GM13977 (cell line): Measurements from ENCODE around the gene ZNF587.
"Not testable (repeated sequence)": the region's sequence is repeated elsewhere in the genome, so short reads cannot be mapped to it uniquely, and the experiment has no call there.

ENCODE experiments used
- DNase-seq: peaks from one replicate; pipeline ENCODE4 v3.0.0; 2012; ENCODE audit warnings: low spot score
- in situ Hi-C: fragments of 300-500 bp; cut with MboI; formaldehyde crosslinking; loops from one replicate; pipeline ENCODE4 v1.12.0; 2022; ENCODE audit warnings: low sequenced_read_pairs, low pct_unique_long_range_greater_than_20kb, mixed read lengths, inconsistent platforms; ENCODE audit not compliant: unreplicated experiment
- TF ChIP-seq, protein P1 (sequence below): IDR thresholded peaks from 2 replicates; pipeline ENCODE4 v1.5.1; 2012; ENCODE audit warnings: mild to moderate bottlenecking, control low read depth; ENCODE audit not compliant: insufficient read depth; ENCODE audit errors: extremely low read depth, missing control alignments

ZNF587 gene

DNA sequence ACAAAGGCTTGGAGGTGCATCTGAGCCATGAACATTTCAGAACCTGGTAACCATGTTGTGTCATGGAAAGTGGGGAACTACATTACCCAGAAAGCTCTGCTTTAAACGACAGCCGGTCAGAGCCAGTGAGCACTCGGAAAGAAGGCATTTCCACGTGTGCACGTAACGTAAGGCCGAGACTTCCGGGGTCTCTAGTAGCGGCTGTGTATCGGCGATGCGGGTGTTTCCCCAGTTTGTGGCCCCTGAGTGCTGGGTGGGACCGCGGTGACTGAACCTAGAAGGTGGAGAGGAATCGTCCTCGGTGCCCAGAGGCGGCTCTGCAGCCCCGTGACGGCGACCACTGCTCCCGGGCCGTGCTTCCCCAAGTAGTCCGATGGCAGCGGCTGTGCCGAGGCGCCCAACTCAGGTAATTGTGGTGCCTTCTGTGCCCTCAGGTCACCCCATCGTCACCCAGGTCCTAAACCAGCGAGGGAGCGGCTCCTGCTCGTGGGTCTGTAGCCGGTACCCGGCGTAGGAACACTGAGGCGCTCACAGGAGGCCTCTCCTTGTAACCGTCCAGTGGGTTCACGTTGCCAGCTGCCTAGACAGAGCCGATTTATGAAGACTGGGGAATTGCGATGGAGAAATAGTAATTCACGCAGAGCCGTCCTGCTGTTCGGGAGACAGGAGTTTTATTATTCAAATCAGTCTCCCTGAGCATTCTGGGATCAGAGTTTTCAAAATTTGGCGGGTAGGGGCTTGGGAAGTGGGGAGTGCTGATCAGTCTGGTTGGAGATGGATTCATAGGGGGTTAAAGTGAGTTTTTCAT, at the start of gene ZNF587:
ZNF587 (plus strand) TSS at position 194 of the 808 bp plus-strand sequence; CDS start at position 374, 180 bp downstream.
- peak; percentile 73 for DNase-seq
- in situ Hi-C loops, result not testable (repeated sequence)

DNA sequence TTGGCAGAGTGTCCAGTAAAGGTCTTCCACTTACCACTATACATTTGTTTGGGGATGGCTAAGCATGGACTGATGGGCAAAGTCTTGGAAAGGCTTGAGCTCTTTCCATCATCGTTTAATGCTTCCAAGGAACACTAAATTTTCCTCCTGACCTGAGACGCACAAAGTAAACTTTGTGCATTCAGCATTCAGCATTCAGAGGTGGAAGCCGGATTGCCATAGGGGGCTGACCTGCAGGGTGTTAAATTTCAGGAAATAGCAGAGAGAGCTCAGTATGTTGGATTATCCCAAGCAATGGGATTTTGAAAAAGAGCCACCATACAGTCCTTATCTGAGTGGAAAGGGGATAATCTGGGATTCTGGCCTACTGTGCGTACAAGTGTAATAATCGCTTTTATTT, 49.0 kb upstream of the ZNF587 start:
- TF ChIP-seq, protein P1, sequence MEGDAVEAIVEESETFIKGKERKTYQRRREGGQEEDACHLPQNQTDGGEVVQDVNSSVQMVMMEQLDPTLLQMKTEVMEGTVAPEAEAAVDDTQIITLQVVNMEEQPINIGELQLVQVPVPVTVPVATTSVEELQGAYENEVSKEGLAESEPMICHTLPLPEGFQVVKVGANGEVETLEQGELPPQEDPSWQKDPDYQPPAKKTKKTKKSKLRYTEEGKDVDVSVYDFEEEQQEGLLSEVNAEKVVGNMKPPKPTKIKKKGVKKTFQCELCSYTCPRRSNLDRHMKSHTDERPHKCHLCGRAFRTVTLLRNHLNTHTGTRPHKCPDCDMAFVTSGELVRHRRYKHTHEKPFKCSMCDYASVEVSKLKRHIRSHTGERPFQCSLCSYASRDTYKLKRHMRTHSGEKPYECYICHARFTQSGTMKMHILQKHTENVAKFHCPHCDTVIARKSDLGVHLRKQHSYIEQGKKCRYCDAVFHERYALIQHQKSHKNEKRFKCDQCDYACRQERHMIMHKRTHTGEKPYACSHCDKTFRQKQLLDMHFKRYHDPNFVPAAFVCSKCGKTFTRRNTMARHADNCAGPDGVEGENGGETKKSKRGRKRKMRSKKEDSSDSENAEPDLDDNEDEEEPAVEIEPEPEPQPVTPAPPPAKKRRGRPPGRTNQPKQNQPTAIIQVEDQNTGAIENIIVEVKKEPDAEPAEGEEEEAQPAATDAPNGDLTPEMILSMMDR, result no peak
- in situ Hi-C loops, result no loop called here
- no peak for DNase-seq

DNA sequence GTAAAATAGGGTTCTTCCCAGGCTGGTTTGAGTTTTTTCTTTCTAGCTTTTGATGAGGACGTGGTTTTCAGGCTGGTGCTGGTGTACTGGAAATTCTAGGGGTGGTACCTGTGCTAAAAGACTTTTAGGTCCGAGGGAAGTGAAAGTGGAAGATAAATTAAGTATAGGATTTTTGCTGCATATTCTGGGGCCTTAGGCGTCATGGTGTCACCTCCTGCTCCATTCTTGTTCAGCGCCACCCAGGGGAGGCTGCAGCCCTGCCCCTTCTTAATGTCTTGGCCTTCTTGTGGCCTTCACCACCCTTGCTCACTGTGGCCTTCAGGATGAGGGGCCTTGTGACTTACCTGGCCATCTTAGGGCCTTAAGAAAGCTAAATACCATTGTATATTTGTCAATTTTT, 47.4 kb upstream of the ZNF587 start:
- DNase-seq, result no peak
- in situ Hi-C loops, result no loop called here
- TF ChIP-seq, protein P1, result peak; percentile 45

DNA sequence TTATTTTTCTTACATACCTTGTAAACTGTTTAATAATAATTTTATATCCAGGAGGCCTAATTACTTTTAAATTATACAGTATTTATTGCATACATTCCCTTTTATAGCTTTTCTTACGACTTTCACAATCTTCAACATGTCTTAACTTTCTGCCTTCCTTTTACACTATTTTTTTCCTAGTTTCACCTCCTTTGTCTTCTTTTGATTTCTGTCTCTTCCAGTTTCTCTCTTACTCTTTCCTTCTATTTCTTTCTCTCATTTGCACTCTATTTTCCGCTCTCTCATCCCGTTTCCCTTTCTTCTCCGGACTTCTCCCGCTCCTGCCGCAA, 46.4 kb upstream of the ZNF587 start:
- in situ Hi-C loops, result no loop called here
- no peak for DNase-seq
- TF ChIP-seq, protein P1, result no peak

DNA sequence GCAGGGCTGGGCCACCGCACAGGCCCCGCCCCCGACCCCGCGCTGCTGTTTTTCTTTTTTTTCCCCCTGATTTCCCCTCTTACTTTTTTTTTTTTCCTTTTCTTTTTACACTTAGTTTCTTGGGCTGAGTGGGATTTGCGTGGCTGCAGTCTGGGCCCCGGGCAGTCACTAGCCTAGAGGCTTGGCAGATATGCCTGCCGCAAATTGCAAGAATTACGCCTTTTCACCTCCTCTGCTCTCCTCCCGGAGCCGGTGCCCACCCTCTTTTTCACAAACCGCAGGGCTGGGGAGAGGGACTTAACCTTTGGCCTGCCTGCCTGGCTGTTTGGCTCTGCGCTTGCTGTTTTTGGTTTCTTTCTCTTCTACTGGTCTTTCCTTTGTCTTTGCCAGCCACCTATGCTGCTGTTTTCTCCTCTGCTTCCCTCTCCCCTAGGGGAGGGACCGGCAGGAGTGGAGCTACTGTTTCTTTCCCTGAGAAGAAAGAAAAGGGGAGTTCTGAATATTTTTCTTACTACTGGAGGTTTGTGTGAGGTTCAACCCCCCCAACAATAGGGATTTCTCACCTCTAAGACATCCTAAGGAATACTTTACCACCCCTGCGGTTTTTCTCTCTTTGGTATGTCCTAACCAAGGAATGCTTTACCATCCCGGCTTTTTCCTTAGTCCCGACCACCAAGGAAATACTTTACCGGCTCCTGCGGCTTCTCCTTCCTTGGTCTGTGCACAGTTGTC, 45.9 kb upstream of the ZNF587 start:
- TF ChIP-seq, protein P1, result no peak
- in situ Hi-C loops, result no loop called here
- DNase-seq, result no peak

DNA sequence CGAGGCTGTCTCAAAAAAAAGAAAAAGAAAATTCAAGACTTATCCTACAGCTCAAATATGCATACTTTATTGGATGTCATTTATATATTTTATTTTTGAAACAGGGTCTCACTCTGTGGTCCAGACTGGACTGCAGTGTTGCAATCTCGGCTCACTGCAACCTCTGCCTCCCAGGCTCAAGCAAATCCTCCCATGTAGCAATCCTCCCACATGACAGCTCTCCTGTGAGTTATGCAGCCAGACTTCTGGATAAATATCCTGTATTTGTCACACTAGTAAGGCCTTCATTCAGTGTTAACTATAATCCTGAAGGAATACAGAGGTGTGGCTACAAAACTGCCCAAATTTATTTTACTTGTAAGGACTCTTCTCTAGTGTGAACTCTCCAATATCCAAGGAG, 42.1 kb upstream of the ZNF587 start:
- TF ChIP-seq, protein P1, result no peak
- in situ Hi-C loops, result no loop called here
- DNase-seq, result no peak

DNA sequence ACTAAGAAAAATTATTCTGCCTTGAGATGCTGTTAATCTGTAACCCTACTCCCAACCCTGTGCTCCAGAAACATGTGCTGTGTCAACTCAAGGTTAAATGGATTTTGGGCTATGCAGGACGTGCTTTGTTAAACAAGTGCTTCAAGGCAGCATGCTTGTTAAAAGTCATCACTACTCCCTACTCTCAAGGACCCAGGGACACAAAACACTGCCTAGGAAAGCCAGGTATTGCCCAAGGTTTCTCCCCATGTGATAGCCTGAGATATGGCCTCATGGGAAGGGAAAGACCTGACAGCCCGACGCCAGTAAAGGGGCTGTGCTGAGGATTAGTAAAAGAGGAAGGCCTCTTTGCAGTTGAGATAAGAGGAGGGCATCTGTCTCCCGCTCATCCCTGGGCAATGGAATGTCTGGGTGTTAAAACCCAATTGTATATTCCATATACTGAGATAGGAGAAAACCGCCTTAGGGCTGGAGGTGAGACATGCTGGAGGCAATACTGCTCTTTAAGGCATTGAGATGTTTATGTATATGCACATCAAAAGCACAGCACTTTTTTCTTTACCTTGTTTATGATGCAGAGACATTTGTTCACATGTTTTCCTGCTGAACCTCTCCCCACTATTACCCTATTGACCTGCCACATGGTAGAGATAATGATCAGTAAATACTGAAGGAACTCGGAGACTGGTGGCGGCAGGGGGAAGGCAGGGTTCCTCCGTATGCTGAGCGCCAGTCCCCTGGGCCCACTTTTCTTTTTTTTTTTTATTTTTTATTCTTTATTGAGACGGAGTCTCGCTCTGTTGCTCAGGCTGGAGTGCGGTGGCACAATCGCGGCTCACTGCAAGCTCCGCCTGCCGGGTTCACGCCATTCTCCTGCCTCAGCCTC, 39.0 kb upstream of the ZNF587 start:
- in situ Hi-C loops, DNase-seq: not testable (repeated sequence)
